Breast epithelium (tissue), 4 donors: ENCODE measurements around the gene KLHL18. TPM values are rescaled to one million over a fixed set of nuclear protein-coding genes. Genes with fewer than 3 reads are reported as not detected.
"Not testable (repeated sequence)": the region's sequence is repeated elsewhere in the genome, so short reads cannot be mapped to it uniquely, and the experiment has no call there.

Source experiments
- DNase-seq, 2 donors: peaks; one replicate each; pipeline ENCODE4 v3.0.0-alpha.2; 2019; ENCODE audit warnings: low spot score in 2 of 2
- H3K27ac ChIP-seq, 2 donors: fragments of 200-600 bp; sonication (generic) in 1 of 2; one replicate each; pipeline ENCODE4 v1.5.1; 2016 to 2019; ENCODE audit warnings: mild to moderate bottlenecking in 1 of 2
- H3K27me3 ChIP-seq, 2 donors: fragments of 200-600 bp; sonication (generic) in 1 of 2; one replicate each; pipeline versions ENCODE4 v1.5.1 to v1.6.0; 2017 to 2019; ENCODE audit warnings: control low read depth in 1 of 2, mild to moderate bottlenecking in 1 of 2
- H3K36me3 ChIP-seq: fragments of 200-600 bp; one replicate; pipeline ENCODE4 v1.5.1; 2019
- H3K4me1 ChIP-seq, 2 donors: fragments of 200-600 bp; sonication (generic); one replicate each; pipeline ENCODE4 v1.5.1; 2016 to 2019; ENCODE audit warnings: control low read depth in 1 of 2
- H3K4me3 ChIP-seq, 3 donors: fragments of 200-600 bp; sonication (generic); 1 replicate in 2 of 3; 2 replicates in 1 of 3; pipeline ENCODE4 v1.5.1; 2016 to 2019; ENCODE audit warnings: mild to moderate bottlenecking in 3 of 3, moderate library complexity in 2 of 3
- H3K9me3 ChIP-seq, 2 donors: fragments of 200-600 bp; sonication (generic) in 1 of 2; one replicate each; pipeline ENCODE4 v1.5.1; 2016 to 2019; ENCODE audit warnings: control low read depth in 1 of 2
- POLR2A ChIP-seq: fragments of 450-650 bp; IDR thresholded peaks from one replicate; pipeline ENCODE4 v1.6.1; 2016; ENCODE audit warnings: antibody characterized with exemption, mild to moderate bottlenecking, moderate library complexity
- POLR2AphosphoS5 ChIP-seq, 3 donors: sonication (generic); formaldehyde crosslinking; IDR thresholded peaks; one replicate each; pipeline ENCODE4 v1.6.1; 2017; ENCODE audit warnings: antibody characterized with exemption in 3 of 3
- intact Hi-C: fragments of 100-400 bp; cut with DNase I; formaldehyde crosslinking; loops from one replicate; pipeline ENCODE4 v1.15.1; 2023; ENCODE audit warnings: low total_unique reads
- total RNA-seq, 3 donors: library from RNA; depleted of rRNA; stranded (reverse); fragments of >200 nt; gene quantifications; one replicate each; pipeline ENCODE4 v1.1.0, GENCODE V29; 2016
- TF ChIP-seq, protein P1 (sequence below), 3 donors: fragments of 450-650 bp; IDR thresholded peaks; one replicate each; pipeline ENCODE4 v1.5.1; 2016 to 2017; ENCODE audit warnings: antibody characterized with exemption in 3 of 3, mild to moderate bottlenecking in 3 of 3, moderate library complexity in 3 of 3

KLHL18 gene
- total RNA-seq, 3 donors from 2014 or later, result 12.5 to 14.5 (median 14.1) TPM

DNA sequence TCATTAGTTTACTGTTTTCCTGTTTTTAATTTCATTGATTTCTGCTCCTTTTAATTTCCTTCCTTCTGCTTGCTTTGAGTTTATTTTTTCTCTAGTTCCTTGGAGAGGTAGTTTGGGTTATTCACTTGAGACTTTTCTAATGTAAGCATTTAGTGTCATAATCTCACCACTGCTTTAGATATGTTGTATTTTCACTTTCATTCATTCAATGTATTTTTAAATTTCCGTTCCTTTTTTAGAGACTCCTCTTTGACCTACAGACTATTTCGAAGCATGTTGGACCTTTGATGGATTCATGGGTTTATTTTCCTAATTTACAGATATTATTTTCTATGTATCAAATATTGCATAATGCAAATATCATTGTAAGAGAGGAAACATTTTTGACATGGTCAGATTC, 23.3 kb downstream of the KLHL18 start:
- no peak overlapping the region for H3K4me3 ChIP-seq
- no peaks in the 10 kb centered on the region for H3K4me1 ChIP-seq
- intact Hi-C loops, result no loop called here
- TF ChIP-seq POLR2A (no peak), POLR2AphosphoS5 (IDR thresholded peaks at IDR 0.05) (no peak)
- TF ChIP-seq, protein P1, sequence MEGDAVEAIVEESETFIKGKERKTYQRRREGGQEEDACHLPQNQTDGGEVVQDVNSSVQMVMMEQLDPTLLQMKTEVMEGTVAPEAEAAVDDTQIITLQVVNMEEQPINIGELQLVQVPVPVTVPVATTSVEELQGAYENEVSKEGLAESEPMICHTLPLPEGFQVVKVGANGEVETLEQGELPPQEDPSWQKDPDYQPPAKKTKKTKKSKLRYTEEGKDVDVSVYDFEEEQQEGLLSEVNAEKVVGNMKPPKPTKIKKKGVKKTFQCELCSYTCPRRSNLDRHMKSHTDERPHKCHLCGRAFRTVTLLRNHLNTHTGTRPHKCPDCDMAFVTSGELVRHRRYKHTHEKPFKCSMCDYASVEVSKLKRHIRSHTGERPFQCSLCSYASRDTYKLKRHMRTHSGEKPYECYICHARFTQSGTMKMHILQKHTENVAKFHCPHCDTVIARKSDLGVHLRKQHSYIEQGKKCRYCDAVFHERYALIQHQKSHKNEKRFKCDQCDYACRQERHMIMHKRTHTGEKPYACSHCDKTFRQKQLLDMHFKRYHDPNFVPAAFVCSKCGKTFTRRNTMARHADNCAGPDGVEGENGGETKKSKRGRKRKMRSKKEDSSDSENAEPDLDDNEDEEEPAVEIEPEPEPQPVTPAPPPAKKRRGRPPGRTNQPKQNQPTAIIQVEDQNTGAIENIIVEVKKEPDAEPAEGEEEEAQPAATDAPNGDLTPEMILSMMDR (IDR thresholded peaks at IDR 0.05), result no peak
- H3K36me3 ChIP-seq, result no peaks in the 10 kb centered on the region
- no peak overlapping the region for H3K27ac ChIP-seq
- no peak for DNase-seq
- no peaks in the 10 kb centered on the region for H3K27me3 ChIP-seq
- H3K9me3 ChIP-seq, result no peaks in the 10 kb centered on the region

DNA sequence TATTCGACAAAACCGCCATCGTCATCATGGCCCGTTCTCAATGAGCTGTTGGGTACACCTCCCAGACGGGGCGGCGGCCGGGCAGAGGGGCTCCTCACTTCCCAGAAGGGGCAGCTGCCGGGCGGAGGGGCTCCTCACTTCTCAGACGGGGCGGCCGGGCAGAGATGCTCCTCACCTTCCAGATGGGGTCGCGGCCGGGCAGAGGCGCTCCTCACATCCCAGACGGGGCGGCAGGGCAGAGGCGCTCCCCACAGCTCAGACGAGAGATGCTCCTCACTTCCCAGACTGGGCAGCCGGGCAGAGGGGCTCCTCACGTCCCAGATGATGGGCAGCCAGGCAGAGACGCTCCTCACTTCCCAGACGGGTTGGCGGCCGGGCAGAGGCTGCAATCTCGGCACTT, 26.5 kb downstream of the KLHL18 start:
- H3K9me3 ChIP-seq, DNase-seq, H3K27me3 ChIP-seq, H3K4me1 ChIP-seq, intact Hi-C loops, H3K27ac ChIP-seq, H3K4me3 ChIP-seq, H3K36me3 ChIP-seq: not testable (repeated sequence)

DNA sequence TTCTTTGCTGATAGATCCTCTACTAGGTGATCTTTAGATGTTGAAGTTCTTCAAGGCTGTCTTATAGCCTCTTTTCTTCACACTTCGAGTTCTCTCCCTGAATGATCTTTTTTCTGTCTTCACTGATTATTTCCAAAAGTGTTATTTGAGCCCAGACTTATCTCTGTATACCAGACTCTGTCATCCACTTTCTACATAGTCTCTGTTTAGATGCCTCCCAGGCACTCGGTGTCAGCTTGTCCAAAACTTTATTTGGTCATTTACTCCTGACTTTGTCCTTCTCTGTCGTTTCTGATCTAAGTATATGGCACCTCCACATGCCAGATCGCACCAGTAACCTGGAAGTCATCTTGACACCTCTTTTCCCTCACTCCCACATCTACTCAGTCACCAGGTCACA, 27.6 kb downstream of the KLHL18 start:
- no peaks in the 10 kb centered on the region for H3K9me3 ChIP-seq
- H3K27ac ChIP-seq, result no peak overlapping the region
- H3K36me3 ChIP-seq, result no peaks in the 10 kb centered on the region
- no peak overlapping the region for H3K4me3 ChIP-seq
- TF ChIP-seq POLR2A (no peak), POLR2AphosphoS5 (IDR thresholded peaks at IDR 0.05) (no peak)
- TF ChIP-seq, protein P1 (IDR thresholded peaks at IDR 0.05), result no peak
- no peak for DNase-seq
- no peaks in the 10 kb centered on the region for H3K4me1 ChIP-seq
- no peaks in the 10 kb centered on the region for H3K27me3 ChIP-seq
- intact Hi-C loops, result no loop called here

DNA sequence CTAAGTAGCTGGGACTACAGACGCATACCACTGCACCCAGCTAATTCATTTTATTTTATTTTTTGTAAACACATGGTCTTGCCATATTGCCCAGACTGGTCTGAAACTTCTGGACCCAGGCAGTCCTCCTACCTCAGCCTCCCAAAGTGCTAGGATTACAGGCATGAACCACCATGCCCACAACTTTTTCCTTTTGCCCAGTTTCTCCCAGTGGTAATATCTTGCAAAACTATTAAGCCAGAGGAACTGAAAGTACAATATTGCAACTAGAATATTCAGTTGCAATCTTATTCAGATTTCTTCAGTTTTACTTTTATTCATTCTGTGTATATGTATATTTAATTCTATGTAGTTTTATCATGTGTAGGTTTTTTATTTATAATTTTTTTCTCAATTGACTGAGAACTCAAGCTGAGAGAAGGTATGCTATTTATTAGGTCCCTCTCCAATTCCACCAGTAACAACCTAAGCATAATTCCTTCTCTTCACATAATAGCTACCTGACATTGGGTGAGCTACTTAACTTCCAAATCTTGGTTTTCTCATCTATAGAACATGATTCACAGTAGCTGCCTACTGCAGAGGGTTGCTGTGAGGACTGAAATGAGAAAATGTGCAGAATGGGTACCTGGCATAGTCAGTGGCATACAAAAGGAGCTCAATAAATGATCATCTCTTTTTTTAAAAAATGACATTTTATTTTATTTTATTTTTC, 30.8 kb downstream of the KLHL18 start:
- H3K9me3 ChIP-seq, result no peaks in the 10 kb centered on the region
- H3K4me1 ChIP-seq, result no peaks in the 10 kb centered on the region
- H3K36me3 ChIP-seq, result no peaks in the 10 kb centered on the region
- no peak overlapping the region for H3K27ac ChIP-seq
- TF ChIP-seq POLR2A (no peak), POLR2AphosphoS5 (IDR thresholded peaks at IDR 0.05) (no peak)
- TF ChIP-seq, protein P1 (IDR thresholded peaks at IDR 0.05), result no peak
- intact Hi-C loops, result no loop called here
- H3K4me3 ChIP-seq, result no peak overlapping the region
- H3K27me3 ChIP-seq, result no peaks in the 10 kb centered on the region
- no peak for DNase-seq

DNA sequence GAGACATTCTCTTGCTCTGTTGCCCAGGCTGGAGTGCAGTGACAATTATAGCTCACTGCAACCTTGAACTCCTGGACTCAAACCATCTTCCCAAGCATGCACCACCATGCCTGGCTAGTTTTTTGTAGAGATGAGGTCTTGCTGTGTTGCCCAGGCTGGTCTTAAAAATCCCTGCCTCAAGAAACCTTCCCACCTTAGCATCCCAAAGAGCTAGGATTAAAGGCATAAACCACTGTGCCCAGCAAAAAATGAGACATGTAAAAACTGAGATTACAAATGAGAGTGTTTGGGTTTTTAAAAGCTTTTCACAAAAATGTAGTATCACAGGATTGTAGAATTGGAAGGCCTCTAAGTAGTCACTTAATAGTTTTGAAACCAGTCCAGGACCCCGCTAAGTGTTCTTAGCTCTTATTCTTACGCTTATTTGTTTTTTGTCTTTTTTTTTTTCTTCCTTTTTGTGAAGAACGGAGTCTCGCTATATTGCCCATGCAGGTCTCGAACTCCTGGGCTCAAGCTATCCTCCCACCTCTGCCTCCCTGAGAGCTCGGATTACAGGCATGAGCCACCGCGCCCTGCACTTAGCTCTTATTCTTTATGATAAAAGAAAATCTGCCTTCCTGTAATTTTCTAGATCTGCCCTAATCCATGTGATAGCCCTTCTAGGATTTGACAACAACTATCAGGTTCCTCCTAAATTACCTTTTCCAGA, 31.5 kb downstream of the KLHL18 start:
- H3K27ac ChIP-seq, result no peak overlapping the region
- H3K4me3 ChIP-seq, result no peak overlapping the region
- H3K4me1 ChIP-seq, result no peaks in the 10 kb centered on the region
- DNase-seq, result no peak
- TF ChIP-seq POLR2AphosphoS5 (IDR thresholded peaks at IDR 0.05) (no peak), POLR2A (no peak)
- TF ChIP-seq, protein P1 (IDR thresholded peaks at IDR 0.05), result no peak
- no peaks in the 10 kb centered on the region for H3K36me3 ChIP-seq
- intact Hi-C loops, result no loop called here
- H3K9me3 ChIP-seq, result no peaks in the 10 kb centered on the region
- H3K27me3 ChIP-seq, result no peaks in the 10 kb centered on the region
